HEK293 (cell line): ENCODE data around the gene OLA1.

ENCODE experiments used
- CTCF ChIA-PET: fragments of 350-600 bp; formaldehyde crosslinking; extraction: SDS; loops from one replicate; lab custom pipeline; 2021; ENCODE audit warnings: antibody characterized with exemption; lab: Yijun Ruan, JAX
- POLR2A ChIA-PET: fragments of 300-600 bp; formaldehyde crosslinking; extraction: SDS; loops from one replicate; lab custom pipeline; 2020; ENCODE audit warnings: antibody characterized with exemption, inconsistent platforms; lab: Yijun Ruan, JAX
- H3K27ac ChIP-seq: fragments of 200-500 bp; sonication (Bioruptor generic); 2 replicates; pipeline ENCODE4 v1.5.1; 2014; ENCODE audit warnings: low read depth, low read length, control low read depth, inconsistent platforms; ENCODE audit errors: extremely low read depth
- H3K36me3 ChIP-seq, 2 experiments: fragments of 200-500 bp in 1 of 2; sonication (Bioruptor generic) in 1 of 2; 1 replicate in 1 of 2; 2 replicates in 1 of 2; pipeline ENCODE4 v1.5.1; 2014 to 2017; ENCODE audit warnings: inconsistent platforms in 2 of 2, low read length in 2 of 2; ENCODE audit not compliant: control insufficient read depth in 2 of 2, insufficient read depth in 1 of 2
- H3K4me1 ChIP-seq: fragments of 200-500 bp; sonication (Bioruptor generic); 2 replicates; pipeline ENCODE4 v1.5.1; 2014; ENCODE audit warnings: mild to moderate bottlenecking, low read length, inconsistent platforms; ENCODE audit not compliant: control insufficient read depth, insufficient read depth
- H3K4me3 ChIP-seq: 2 replicates; pipeline ENCODE4 v1.5.1; 2011; ENCODE audit warnings: low read depth, mild to moderate bottlenecking, control low read depth, low read length, moderate library complexity
- H3K9me3 ChIP-seq: fragments of 200-500 bp; sonication (Bioruptor generic); 2 replicates; pipeline ENCODE4 v1.5.1; 2014; ENCODE audit warnings: low read depth, low read length, inconsistent platforms; ENCODE audit not compliant: control insufficient read depth, insufficient read depth
- KLF9 ChIP-seq: fragments of 450-650 bp; formaldehyde crosslinking; IDR thresholded peaks from 2 replicates; pipeline ENCODE4 v1.5.1; 2016; ENCODE audit warnings: missing biosample characterization, missing genetic modification characterization, low read depth
- OSR2 ChIP-seq: fragments of 450-650 bp; formaldehyde crosslinking; IDR thresholded peaks from 2 replicates; pipeline ENCODE4 v1.5.1; 2016; ENCODE audit warnings: missing biosample characterization, missing genetic modification characterization
- PRDM1 ChIP-seq: fragments of 450-650 bp; formaldehyde crosslinking; IDR thresholded peaks from 2 replicates; pipeline ENCODE4; 2016; ENCODE audit warnings: missing biosample characterization, missing genetic modification characterization
- SALL2 ChIP-seq: fragments of 450-650 bp; formaldehyde crosslinking; IDR thresholded peaks from 2 replicates; pipeline ENCODE4 v1.5.0; 2017; ENCODE audit warnings: missing biosample characterization, mild to moderate bottlenecking, missing genetic modification characterization, borderline replicate concordance
- TCF7L2 ChIP-seq: IDR thresholded peaks from 2 replicates; pipeline ENCODE4 v1.6.1; 2011; ENCODE audit warnings: low read depth, mild to moderate bottlenecking, inconsistent platforms, low read length, moderate library complexity, borderline replicate concordance
- TRIM28 ChIP-seq: IDR thresholded peaks from 2 replicates; pipeline ENCODE4 v1.6.1; 2011; ENCODE audit warnings: low read length, control low read depth, borderline replicate concordance
- ZBTB17 ChIP-seq: fragments of 450-650 bp; formaldehyde crosslinking; IDR thresholded peaks from 2 replicates; pipeline ENCODE4 v1.5.1; 2016; ENCODE audit warnings: missing biosample characterization, missing genetic modification characterization
- ZBTB26 ChIP-seq: fragments of 450-650 bp; formaldehyde crosslinking; optimal IDR thresholded peaks from 2 replicates; pipeline ENCODE3; 2016; ENCODE audit warnings: missing biosample characterization, mild to moderate bottlenecking, missing genetic modification characterization
- ZBTB8A ChIP-seq: fragments of 450-650 bp; formaldehyde crosslinking; IDR thresholded peaks from 2 replicates; pipeline ENCODE4 v1.5.1; 2016; ENCODE audit warnings: missing biosample characterization, missing genetic modification characterization
- ZEB2 ChIP-seq: fragments of 450-650 bp; formaldehyde crosslinking; IDR thresholded peaks from 2 replicates; pipeline ENCODE4 v1.5.1; 2016; ENCODE audit warnings: missing biosample characterization, missing genetic modification characterization
- ZFP37 ChIP-seq: fragments of 450-650 bp; formaldehyde crosslinking; IDR thresholded peaks from 2 replicates; pipeline ENCODE4 v1.5.1; 2016; ENCODE audit warnings: missing biosample characterization, missing genetic modification characterization
- ZNF19 ChIP-seq: fragments of 450-650 bp; formaldehyde crosslinking; IDR thresholded peaks from 2 replicates; pipeline ENCODE4; 2016; ENCODE audit warnings: missing biosample characterization, missing genetic modification characterization, low read depth
- ZNF335 ChIP-seq: fragments of 450-650 bp; formaldehyde crosslinking; conservative IDR thresholded peaks from 2 replicates; pipeline ENCODE4 v1.5.1; 2016; ENCODE audit warnings: missing biosample characterization, missing genetic modification characterization
- ZNF366 ChIP-seq: fragments of 450-650 bp; formaldehyde crosslinking; conservative IDR thresholded peaks from 2 replicates; pipeline ENCODE4 v1.5.1; 2016; ENCODE audit warnings: missing biosample characterization, missing genetic modification characterization
- ZNF394 ChIP-seq: fragments of 450-650 bp; formaldehyde crosslinking; IDR thresholded peaks from 2 replicates; pipeline ENCODE4 v1.5.1; 2016; ENCODE audit warnings: missing biosample characterization, missing genetic modification characterization, mild to moderate bottlenecking, moderate library complexity, borderline replicate concordance
- ZNF416 ChIP-seq: fragments of 450-650 bp; formaldehyde crosslinking; IDR thresholded peaks from 2 replicates; pipeline ENCODE4 v1.5.1; 2016; ENCODE audit warnings: missing biosample characterization, missing genetic modification characterization
- ZNF561 ChIP-seq: fragments of 450-650 bp; IDR thresholded peaks from 2 replicates; pipeline ENCODE4 v1.5.1; 2018; ENCODE audit warnings: missing biosample characterization, missing genetic modification characterization, borderline replicate concordance
- ZNF580 ChIP-seq: fragments of 450-650 bp; formaldehyde crosslinking; IDR thresholded peaks from 2 replicates; pipeline ENCODE4 v1.5.1; 2016; ENCODE audit warnings: missing biosample characterization, missing genetic modification characterization
- ZNF629 ChIP-seq: fragments of 450-650 bp; formaldehyde crosslinking; IDR thresholded peaks from 2 replicates; pipeline ENCODE4 v1.5.1; 2017; ENCODE audit warnings: missing biosample characterization, missing genetic modification characterization
- ZNF654 ChIP-seq: fragments of 450-650 bp; formaldehyde crosslinking; IDR thresholded peaks from 2 replicates; pipeline ENCODE4 v1.5.1; 2016; ENCODE audit warnings: low read depth, missing biosample characterization, missing genetic modification characterization
- ZNF660 ChIP-seq: fragments of 450-650 bp; IDR thresholded peaks from 2 replicates; pipeline ENCODE4 v1.5.1; 2018; ENCODE audit warnings: missing biosample characterization, mild to moderate bottlenecking, missing genetic modification characterization
- ZXDB ChIP-seq: fragments of 450-650 bp; formaldehyde crosslinking; IDR thresholded peaks from 2 replicates; pipeline ENCODE4 v1.5.1; 2016; ENCODE audit warnings: missing biosample characterization, missing genetic modification characterization
- TF ChIP-seq, protein P1 (sequence below): fragments of 450-650 bp; formaldehyde crosslinking; IDR thresholded peaks from 2 replicates; pipeline ENCODE4 v1.5.1; 2016; ENCODE audit warnings: missing biosample characterization, missing genetic modification characterization
- TF ChIP-seq, protein P2 (sequence below): fragments of 450-650 bp; formaldehyde crosslinking; IDR thresholded peaks from 2 replicates; pipeline ENCODE4 v1.5.1; 2017; ENCODE audit warnings: missing biosample characterization, missing genetic modification characterization
- TF ChIP-seq, protein P3 (sequence below): fragments of 450-650 bp; formaldehyde crosslinking; IDR thresholded peaks from 2 replicates; pipeline ENCODE4 v1.5.1; 2016; ENCODE audit warnings: missing biosample characterization, missing genetic modification characterization, borderline replicate concordance

Gene OLA1

DNA sequence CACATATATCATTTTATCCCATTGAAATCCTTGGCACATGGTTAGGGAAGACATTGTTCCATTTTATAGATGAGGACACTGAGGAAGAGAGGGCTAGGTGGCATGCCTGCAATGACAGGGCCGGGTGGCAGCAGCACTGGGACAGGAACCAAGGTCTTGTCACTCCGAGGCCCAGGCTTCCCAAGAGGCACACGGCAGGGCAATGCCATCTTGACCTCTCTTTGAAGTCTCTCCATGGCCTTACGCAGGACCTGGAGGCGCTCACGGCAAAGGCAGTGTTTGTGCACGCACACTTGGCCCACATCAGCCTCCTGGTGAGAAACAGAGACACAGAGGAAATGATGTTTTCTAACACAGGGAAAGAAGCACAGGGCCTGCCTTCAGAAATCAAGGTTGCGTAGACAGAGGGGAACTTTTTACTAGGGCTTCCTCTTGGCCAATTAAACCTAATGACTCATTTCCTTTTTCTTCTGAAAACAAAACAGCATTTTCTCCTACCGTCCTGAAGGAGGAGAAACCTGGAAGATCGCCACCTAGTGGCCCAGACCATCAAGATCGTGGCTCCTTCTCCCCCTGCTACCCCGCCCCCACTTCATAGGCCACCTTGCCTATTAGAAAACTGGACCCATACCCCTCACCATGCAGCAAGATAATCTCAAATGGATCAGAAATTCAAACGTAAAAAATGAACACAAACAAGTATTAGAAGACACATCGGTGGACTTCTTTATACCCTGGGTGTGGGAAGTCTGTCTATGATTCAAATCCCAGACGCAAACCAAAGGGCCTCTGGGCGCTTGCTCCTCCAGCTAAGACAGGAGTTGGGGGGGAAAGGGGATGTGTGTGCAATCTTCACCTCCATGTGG is 208.5 kb downstream of the OLA1 start:
- no peak overlapping the region for H3K4me3 ChIP-seq
- ChIA-PET POLR2A (interaction anchor here (0.6 kb wide), 1 partner anchor 910 kb away, joined by 4 read pairs; no protein-coding TSS in a partner anchor), CTCF (interaction anchor here (0.7 to 1.4 kb wide), 12 partner anchors 8 to 717 kb away, joined by 3 to 7 read pairs (median 4); no protein-coding TSS in a partner anchor)
- no peaks in the 10 kb centered on the region for H3K9me3 ChIP-seq
- H3K27ac ChIP-seq = peak overlapping the region; percentile 37; the same call in 1 of the 2 replicates
- no peaks in the 10 kb centered on the region for H3K36me3 ChIP-seq
- H3K4me1 ChIP-seq = no peaks in the 10 kb centered on the region
- TF ChIP-seq, protein P1, sequence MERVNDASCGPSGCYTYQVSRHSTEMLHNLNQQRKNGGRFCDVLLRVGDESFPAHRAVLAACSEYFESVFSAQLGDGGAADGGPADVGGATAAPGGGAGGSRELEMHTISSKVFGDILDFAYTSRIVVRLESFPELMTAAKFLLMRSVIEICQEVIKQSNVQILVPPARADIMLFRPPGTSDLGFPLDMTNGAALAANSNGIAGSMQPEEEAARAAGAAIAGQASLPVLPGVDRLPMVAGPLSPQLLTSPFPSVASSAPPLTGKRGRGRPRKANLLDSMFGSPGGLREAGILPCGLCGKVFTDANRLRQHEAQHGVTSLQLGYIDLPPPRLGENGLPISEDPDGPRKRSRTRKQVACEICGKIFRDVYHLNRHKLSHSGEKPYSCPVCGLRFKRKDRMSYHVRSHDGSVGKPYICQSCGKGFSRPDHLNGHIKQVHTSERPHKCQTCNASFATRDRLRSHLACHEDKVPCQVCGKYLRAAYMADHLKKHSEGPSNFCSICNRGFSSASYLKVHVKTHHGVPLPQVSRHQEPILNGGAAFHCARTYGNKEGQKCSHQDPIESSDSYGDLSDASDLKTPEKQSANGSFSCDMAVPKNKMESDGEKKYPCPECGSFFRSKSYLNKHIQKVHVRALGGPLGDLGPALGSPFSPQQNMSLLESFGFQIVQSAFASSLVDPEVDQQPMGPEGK (tag by site-specific recombination) = peak; percentile 39; the same call in 1 of the 2 replicates
- TF ChIP-seq ZXDB (tag by site-specific recombination) (peak; percentile 57; the same call in 1 of the 2 replicates), SALL2 (no peak), ZNF654 (tag by site-specific recombination) (peak; percentile 51), ZNF580 (tag by site-specific recombination) (0 out of 2 replicates have a peak, but pooled peaks have one; percentile 60), ZBTB8A (tag by site-specific recombination) (0 out of 2 replicates have a peak, but pooled peaks have one; percentile 23), PRDM1 (peak; percentile 85), ZNF335 (tag by site-specific recombination) (peak; percentile 39; the same call in 1 of the 2 replicates), ZFP37 (tag by site-specific recombination) (peak; percentile 50; the same call in 1 of the 2 replicates), TRIM28 (peak; percentile 90), ZNF629 (tag by site-specific recombination) (peak; percentile 63), ZNF561 (tag by site-specific recombination) (no peak), KLF9 (tag by site-specific recombination) (peak; percentile 42; the same call in 1 of the 2 replicates), ZNF660 (tag by site-specific recombination) (0 out of 2 replicates have a peak, but pooled peaks have one; percentile 50), ZNF19 (no peak), ZEB2 (tag by site-specific recombination) (0 out of 2 replicates have a peak, but pooled peaks have one; percentile 48), ZNF394 (tag by site-specific recombination) (0 out of 2 replicates have a peak, but pooled peaks have one; percentile 30), ZBTB26 (peak; percentile 13), ZBTB17 (0 out of 2 replicates have a peak, but pooled peaks have one; percentile 34), ZNF416 (tag by site-specific recombination) (no peak), OSR2 (peak; percentile 78), TCF7L2 (peak; percentile 59; the same call in 1 of the 2 replicates), ZNF366 (tag by site-specific recombination) (peak; percentile 87)
- TF ChIP-seq, protein P2, sequence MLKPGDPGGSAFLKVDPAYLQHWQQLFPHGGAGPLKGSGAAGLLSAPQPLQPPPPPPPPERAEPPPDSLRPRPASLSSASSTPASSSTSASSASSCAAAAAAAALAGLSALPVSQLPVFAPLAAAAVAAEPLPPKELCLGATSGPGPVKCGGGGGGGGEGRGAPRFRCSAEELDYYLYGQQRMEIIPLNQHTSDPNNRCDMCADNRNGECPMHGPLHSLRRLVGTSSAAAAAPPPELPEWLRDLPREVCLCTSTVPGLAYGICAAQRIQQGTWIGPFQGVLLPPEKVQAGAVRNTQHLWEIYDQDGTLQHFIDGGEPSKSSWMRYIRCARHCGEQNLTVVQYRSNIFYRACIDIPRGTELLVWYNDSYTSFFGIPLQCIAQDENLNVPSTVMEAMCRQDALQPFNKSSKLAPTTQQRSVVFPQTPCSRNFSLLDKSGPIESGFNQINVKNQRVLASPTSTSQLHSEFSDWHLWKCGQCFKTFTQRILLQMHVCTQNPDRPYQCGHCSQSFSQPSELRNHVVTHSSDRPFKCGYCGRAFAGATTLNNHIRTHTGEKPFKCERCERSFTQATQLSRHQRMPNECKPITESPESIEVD (tag by site-specific recombination) = peak; percentile 64
- TF ChIP-seq, protein P3, sequence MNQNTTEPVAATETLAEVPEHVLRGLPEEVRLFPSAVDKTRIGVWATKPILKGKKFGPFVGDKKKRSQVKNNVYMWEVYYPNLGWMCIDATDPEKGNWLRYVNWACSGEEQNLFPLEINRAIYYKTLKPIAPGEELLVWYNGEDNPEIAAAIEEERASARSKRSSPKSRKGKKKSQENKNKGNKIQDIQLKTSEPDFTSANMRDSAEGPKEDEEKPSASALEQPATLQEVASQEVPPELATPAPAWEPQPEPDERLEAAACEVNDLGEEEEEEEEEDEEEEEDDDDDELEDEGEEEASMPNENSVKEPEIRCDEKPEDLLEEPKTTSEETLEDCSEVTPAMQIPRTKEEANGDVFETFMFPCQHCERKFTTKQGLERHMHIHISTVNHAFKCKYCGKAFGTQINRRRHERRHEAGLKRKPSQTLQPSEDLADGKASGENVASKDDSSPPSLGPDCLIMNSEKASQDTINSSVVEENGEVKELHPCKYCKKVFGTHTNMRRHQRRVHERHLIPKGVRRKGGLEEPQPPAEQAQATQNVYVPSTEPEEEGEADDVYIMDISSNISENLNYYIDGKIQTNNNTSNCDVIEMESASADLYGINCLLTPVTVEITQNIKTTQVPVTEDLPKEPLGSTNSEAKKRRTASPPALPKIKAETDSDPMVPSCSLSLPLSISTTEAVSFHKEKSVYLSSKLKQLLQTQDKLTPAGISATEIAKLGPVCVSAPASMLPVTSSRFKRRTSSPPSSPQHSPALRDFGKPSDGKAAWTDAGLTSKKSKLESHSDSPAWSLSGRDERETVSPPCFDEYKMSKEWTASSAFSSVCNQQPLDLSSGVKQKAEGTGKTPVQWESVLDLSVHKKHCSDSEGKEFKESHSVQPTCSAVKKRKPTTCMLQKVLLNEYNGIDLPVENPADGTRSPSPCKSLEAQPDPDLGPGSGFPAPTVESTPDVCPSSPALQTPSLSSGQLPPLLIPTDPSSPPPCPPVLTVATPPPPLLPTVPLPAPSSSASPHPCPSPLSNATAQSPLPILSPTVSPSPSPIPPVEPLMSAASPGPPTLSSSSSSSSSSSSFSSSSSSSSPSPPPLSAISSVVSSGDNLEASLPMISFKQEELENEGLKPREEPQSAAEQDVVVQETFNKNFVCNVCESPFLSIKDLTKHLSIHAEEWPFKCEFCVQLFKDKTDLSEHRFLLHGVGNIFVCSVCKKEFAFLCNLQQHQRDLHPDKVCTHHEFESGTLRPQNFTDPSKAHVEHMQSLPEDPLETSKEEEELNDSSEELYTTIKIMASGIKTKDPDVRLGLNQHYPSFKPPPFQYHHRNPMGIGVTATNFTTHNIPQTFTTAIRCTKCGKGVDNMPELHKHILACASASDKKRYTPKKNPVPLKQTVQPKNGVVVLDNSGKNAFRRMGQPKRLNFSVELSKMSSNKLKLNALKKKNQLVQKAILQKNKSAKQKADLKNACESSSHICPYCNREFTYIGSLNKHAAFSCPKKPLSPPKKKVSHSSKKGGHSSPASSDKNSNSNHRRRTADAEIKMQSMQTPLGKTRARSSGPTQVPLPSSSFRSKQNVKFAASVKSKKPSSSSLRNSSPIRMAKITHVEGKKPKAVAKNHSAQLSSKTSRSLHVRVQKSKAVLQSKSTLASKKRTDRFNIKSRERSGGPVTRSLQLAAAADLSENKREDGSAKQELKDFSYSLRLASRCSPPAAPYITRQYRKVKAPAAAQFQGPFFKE (tag by site-specific recombination) = no peak
